ENCODE data around the gene TRAPPC3L.
A peak's percentile ranks its signal among the peaks of the same experiment; 100 is the strongest.

Gene TRAPPC3L

DNA sequence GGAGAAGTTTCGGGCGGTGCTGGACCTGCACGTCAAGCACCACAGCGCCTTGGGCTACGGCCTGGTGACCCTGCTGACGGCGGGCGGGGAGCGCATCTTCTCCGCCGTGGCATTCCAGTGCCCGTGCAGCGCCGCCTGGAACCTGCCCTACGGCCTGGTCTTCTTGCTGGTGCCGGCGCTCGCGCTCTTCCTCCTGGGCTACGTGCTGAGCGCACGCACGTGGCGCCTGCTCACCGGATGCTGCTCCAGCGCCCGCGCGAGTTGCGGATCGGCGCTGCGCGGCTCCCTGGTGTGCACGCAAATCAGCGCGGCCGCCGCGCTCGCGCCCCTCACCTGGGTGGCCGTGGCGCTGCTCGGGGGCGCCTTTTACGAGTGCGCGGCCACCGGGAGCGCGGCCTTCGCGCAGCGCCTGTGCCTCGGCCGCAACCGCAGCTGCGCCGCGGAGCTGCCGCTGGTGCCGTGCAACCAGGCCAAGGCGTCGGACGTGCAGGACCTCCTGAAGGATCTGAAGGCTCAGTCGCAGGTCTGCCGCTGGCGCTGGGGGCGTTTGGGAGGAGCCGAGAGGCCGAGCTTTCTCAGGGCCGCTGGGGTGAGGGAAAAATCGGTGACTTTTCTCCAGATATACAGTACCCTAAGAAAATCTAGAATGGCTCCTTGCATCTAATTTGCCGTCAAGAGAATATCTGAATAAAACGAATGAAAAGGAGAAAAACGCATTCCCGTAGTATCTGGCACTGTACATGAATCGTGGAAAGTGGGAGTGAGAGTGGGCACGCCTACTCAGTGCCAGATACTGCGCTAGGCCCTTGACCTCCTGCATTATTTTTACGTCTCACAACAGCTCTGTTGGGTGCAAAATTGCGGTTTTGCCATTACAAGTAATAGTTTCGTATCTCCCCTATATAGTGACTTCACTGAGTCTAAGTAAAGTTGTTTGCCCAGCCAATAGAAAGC lies 83.3 kb downstream of the TRAPPC3L start:
- DNase-seq: no peak

- no peak for DNase-seq
These were observed 84.1 kb downstream of the TRAPPC3L start, which contains the start of gene CALHM6 for GRCh38 chr6:116461331-116461931. Gene CALHM6 (plus strand): TSS chr6:116461375. CDS start chr6:116461930, 555 bp downstream.

GRCh38 chr6:116459927-116460326 lies 85.6 kb downstream of the TRAPPC3L start:
- DNase-seq: no peak

DNA sequence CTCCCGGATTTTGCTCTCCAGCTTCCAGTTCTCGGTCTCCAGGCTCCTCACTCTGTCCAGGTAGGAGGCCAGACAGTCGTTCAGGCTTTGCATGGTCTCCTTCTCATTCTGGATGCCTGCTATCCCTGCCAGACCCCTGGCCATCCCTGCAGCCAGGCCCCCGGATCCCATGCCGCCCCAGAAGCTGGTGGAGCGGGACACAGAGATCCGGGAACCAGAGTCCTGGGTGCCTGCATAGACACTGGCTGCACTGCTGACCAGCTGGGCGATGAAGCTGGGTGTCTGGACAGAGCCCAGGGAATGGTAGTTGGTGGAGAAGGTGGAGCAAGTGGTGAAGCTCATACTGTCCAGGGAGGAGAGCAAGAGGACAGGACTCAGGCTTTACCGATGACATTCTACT lies 87.2 kb downstream of the TRAPPC3L start:
- DNase-seq: no peak

- no peak for DNase-seq
These were observed 88.6 kb downstream of the TRAPPC3L start for GRCh38 chr6:116456927-116457326.

DNA sequence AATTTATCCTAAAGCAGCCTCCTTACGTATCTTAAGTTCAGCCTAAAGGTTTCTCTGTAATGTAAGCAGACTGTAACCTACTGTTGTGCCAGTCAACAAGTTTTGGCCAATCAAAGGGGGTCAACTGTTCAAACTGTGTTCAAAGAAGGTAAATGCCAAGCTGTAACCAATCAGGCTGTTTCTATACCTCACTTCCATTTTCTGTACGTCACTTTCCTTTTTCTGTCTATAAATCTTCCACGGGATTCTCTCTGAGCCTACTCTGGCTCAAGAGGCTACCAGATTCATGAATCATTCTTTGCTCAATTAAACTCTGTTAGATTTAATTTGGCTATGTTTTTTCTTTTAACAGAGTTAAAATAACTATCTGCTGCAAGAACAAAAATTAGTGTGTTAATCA lies 89.4 kb downstream of the TRAPPC3L start:
- DNase-seq: no peak

DNA sequence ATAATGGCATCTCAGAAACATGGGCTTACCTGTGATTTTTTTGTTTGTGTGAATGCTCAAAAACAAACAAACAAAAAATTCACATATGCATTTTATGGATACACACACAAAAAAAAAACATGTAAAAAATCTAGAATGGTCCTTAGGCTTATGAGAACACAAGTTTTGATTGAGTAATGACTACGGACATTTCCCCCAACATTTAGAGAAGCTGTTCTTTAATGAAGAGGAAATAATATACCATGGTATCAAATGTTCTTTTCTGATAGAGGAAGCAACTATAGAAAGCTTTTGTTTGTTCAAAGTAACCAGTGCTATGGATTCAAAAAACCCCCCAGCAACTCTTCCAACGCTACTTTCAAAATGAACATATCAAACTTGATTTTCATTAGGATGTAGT lies 93.0 kb downstream of the TRAPPC3L start:
- DNase-seq: no peak

GRCh38 chr6:116451916-116452315 lies 93.6 kb downstream of the TRAPPC3L start:
- no peak for DNase-seq

DNA sequence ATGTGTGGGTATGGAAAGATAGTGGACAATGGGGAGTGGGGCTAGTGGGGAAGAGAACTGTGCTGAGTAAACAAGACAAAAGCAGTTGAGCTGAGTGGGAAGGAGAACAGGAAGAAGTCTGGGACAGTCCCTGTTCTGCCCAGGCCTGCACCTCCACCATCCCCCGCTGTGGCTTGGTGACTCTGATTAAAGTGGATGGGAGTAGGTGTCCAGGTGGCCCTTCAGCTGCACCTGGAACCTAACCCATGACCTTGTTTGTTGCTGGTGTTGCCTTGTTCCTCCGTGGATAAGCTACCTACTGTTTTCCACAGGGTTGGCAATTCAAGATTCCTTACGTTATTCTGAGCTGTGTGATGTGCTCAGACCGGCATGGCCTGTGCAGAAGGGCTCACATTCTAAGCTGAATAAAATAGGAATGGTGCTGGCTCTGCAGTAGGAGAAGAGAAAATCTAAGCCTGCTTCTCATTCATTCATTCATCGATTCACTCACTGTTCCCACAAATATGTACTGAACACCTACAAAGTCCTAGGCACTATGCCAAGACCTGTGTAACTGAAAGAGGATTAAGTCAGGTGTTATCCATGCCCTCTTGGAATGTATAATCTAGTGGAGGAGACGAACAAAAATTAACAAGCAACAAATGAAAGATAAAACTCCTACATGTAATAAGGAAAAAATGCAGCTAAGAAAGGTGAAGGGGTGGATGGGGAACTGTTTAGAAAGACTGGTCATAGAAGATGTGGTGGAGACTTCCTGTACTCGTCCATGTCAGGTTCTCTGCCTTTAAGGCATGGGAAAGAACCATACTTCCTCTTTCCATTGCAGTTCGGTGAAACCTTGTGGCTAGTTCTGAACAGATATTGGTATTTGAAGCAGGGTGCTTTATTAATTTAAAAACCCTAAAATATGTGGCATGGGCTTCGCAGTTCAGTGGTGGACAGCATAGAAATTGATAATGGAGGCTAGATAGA lies 94.4 kb downstream of the TRAPPC3L start:
- no peak for DNase-seq

DNA sequence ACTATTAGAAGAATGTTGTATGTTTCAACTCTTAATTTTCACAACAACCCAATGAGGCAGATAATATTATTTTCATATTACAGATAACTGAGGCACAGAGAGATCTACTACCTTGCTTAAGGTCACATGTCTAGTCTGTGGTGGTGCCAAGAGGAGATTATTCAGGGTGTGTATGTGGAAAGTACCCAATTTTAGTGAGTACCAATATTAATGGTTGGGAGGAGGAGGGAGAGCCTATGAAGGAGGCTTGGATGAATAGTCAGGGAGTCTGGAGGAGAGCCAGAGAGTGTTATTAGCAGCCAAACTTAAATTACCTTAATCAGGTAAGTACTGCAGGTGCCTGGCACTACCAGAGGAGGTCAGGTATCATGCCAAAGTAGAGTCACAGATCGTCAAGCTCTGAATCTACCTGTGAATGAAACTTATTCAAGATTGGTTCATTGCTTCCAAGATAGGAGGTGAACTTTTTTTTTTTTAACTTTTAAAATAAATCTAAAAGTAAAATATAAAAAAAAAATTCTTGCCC lies 95.2 kb downstream of the TRAPPC3L start:
- no peak for DNase-seq

DNA sequence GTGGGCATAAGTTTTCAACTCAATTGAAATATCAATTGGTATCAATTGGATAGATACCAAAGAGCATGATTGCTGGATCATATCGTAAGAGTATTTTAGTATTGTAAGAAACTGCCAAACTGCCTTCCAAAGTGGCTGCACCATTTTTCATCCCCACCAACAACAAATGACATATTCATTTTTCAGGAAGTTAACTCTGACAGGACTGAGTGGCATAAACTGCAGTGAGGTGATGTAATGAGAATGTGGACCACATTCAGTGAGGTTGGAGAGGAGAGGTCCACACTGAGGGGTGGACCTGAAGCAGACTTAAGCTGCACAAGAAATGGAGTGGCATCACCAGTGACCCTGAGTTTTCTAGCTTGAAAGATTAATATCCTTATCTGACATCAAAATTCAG lies 95.9 kb downstream of the TRAPPC3L start:
- DNase-seq: no peak

DNA sequence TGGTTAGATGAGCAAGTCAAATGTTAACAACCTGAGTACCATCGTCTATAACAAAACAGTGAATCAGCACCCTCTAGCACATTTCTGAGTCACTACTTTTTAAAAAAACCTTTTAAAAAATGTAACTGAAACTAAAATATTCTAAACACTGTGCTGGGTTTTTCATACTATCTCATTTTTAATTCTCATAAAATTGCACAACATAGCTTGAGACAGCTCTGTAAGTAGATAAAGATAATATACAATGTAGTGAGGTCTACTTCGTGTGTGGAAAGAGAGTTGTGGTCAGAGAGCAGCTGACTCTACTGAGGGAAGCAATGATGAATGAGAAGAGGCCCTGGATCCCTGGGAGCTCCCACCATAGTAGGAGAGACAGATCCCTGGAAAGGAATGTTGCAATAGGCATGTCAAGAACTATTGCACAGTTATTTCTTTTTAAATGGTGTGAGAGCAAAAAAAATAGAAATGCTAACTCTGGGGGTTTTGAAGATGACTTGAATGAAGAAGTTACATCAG lies 97.9 kb downstream of the TRAPPC3L start:
- DNase-seq: peak; percentile 14

DNA sequence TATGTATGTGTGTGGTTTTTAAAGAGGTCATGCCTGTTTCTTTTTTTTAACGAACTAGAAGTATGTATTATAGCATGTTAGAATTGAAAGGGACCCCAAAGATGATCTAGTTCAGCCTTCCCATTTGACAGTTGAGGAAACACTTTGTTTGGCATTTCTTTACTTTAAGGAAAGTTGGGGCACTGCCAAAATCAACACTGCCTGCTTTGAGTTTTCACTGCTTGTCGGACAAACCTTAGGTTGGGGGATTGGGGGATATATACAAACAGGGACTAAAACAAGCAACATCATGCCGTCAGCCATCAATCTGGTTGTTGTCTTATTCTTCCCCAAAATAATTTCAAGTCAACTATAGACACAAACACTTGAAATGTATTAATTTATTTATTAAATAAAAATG lies 98.4 kb downstream of the TRAPPC3L start:
- DNase-seq: no peak

DNA sequence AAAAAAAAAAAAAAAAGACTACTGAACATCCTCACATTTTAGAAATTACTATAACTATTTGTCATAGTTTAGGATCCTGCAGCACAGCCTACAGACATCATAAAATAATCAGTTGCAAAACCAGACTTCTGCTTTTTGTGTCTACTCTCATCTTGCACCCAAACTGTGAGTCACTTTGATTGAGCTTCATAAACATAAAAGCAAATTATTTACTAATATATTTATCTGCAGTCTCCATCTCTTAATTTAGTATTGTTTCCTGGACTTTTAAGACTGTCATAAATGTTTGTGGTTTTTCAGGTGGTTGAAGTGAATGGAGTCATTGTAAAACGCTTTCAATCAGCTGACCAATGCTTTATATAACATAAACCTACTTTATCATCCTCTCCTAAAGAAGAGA lies 99.1 kb downstream of the TRAPPC3L start:
- no peak for DNase-seq

DNA sequence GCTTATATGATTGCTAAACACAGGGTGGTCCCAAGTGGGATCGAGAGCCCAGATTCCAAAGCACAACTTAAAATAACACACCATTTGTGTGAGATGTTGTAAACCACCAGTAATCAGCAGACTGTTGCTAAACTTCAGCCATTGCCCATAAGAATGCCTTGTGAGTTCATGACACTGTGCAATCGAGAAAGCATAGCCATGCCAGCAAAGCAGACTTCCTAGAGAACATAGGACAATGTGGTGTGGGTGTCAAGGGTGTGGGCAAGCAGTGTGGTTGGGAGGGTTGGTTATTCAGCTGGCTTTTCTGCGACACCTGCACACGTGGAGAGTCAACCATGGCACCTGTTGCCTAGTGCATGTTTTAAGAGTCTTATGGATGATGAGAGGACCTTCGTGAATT lies 100.4 kb downstream of the TRAPPC3L start:
- DNase-seq: peak; percentile 39

Data from SHP77 treated with DMSO at 0.1 percent for 48 hours (cell line).